ENCODE data around the gene PSME2.

Gene PSME2

DNA sequence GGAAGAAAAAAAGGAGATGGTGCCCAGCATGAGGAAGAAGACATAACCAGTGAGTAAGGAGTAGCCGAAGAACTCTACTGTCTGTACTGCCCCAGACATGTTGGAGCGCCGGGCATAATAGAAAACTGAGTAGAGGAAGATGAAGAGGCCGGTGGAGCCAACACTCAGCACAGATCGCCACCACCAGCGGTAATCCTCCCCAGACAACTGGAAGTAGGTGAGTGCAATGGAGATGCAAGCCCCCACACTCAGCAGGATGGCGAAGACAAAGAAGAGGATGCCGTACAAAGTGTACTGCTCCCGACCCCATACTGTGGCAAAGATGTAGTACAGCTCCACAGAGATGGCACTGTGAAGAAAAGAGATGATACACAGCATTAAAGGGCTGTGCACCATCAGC lies 43.0 kb upstream of the PSME2 start:
- Histone ChIP-seq H3K27ac (replicated peaks) (0 out of 2 replicates have a peak overlapping the region, but pooled peaks have one; percentile 79), H3K27me3 (ENCODE audit: insufficient read depth, poor library complexity, severe bottlenecking) (no peaks in the 10 kb centered on the region), H3K4me3 (replicated peaks; ENCODE audit: insufficient read depth, low read length) (no peak overlapping the region)
- no peak for DNase-seq (ENCODE audit: low read depth in 1 of 2, low spot score in 1 of 2)
- TF ChIP-seq GABPA (IDR thresholded peaks at IDR 0.05; ENCODE audit: low read depth) (no peak), SPI1 (IDR thresholded peaks at IDR 0.05; ENCODE audit: borderline replicate concordance, low read depth) (no peak), POLR2AphosphoS5 (IDR thresholded peaks at IDR 0.05; ENCODE audit: low read depth) (no peak)
- TF ChIP-seq, protein P1, sequence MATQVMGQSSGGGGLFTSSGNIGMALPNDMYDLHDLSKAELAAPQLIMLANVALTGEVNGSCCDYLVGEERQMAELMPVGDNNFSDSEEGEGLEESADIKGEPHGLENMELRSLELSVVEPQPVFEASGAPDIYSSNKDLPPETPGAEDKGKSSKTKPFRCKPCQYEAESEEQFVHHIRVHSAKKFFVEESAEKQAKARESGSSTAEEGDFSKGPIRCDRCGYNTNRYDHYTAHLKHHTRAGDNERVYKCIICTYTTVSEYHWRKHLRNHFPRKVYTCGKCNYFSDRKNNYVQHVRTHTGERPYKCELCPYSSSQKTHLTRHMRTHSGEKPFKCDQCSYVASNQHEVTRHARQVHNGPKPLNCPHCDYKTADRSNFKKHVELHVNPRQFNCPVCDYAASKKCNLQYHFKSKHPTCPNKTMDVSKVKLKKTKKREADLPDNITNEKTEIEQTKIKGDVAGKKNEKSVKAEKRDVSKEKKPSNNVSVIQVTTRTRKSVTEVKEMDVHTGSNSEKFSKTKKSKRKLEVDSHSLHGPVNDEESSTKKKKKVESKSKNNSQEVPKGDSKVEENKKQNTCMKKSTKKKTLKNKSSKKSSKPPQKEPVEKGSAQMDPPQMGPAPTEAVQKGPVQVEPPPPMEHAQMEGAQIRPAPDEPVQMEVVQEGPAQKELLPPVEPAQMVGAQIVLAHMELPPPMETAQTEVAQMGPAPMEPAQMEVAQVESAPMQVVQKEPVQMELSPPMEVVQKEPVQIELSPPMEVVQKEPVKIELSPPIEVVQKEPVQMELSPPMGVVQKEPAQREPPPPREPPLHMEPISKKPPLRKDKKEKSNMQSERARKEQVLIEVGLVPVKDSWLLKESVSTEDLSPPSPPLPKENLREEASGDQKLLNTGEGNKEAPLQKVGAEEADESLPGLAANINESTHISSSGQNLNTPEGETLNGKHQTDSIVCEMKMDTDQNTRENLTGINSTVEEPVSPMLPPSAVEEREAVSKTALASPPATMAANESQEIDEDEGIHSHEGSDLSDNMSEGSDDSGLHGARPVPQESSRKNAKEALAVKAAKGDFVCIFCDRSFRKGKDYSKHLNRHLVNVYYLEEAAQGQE (IDR thresholded peaks at IDR 0.05; ENCODE audit: insufficient replicate concordance, low read depth): no peak
- TF ChIP-seq, protein P2, sequence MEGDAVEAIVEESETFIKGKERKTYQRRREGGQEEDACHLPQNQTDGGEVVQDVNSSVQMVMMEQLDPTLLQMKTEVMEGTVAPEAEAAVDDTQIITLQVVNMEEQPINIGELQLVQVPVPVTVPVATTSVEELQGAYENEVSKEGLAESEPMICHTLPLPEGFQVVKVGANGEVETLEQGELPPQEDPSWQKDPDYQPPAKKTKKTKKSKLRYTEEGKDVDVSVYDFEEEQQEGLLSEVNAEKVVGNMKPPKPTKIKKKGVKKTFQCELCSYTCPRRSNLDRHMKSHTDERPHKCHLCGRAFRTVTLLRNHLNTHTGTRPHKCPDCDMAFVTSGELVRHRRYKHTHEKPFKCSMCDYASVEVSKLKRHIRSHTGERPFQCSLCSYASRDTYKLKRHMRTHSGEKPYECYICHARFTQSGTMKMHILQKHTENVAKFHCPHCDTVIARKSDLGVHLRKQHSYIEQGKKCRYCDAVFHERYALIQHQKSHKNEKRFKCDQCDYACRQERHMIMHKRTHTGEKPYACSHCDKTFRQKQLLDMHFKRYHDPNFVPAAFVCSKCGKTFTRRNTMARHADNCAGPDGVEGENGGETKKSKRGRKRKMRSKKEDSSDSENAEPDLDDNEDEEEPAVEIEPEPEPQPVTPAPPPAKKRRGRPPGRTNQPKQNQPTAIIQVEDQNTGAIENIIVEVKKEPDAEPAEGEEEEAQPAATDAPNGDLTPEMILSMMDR (IDR thresholded peaks at IDR 0.05; ENCODE audit: insufficient read depth, low read length): no peak

DNA sequence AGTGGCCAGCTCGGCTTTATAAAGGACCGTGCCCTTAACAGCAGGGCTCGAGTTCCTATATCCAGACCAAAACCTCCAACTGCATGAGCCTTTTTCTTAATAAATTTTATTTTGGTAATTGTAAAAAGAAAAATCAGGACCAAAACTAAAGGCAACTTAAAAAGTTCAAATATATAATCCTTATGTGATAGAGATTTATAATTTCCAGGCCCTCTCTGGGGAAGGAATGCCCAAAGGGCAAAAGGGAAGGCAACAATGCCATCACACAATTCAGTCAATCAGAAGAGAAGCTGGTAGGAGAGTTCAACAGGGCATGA lies 42.6 kb upstream of the PSME2 start:
- no peak for DNase-seq (ENCODE audit: low read depth in 1 of 2, low spot score in 1 of 2)
- no peaks in the 10 kb centered on the region for H3K27me3 ChIP-seq (ENCODE audit: insufficient read depth, poor library complexity, severe bottlenecking)
- TF ChIP-seq, protein P2 (IDR thresholded peaks at IDR 0.05; ENCODE audit: insufficient read depth, low read length): no peak
- TF ChIP-seq, protein P1 (IDR thresholded peaks at IDR 0.05; ENCODE audit: insufficient replicate concordance, low read depth): no peak
- TF ChIP-seq POLR2AphosphoS5 (IDR thresholded peaks at IDR 0.05; ENCODE audit: low read depth) (no peak), SPI1 (IDR thresholded peaks at IDR 0.05; ENCODE audit: borderline replicate concordance, low read depth) (no peak), GABPA (IDR thresholded peaks at IDR 0.05; ENCODE audit: low read depth) (no peak)
- H3K27ac ChIP-seq (replicated peaks): peak overlapping the region; percentile 79; the same call in 1 of the 2 replicates
- H3K4me3 ChIP-seq (replicated peaks; ENCODE audit: insufficient read depth, low read length): peak overlapping the region; percentile 88

GRCh38 chr14:24188251-24189058 lies 42.0 kb upstream of the PSME2 start, which contains the start of gene IPO4:
Gene IPO4 (minus strand): TSS chr14:24188816. CDS start chr14:24188787, 29 bp downstream.
- no peaks in the 10 kb centered on the region for H3K27me3 ChIP-seq (ENCODE audit: insufficient read depth, poor library complexity, severe bottlenecking)
- H3K27ac ChIP-seq (replicated peaks): peak within 1 kb of the TSS; percentile 79
- TF ChIP-seq, protein P2 (IDR thresholded peaks at IDR 0.05; ENCODE audit: insufficient read depth, low read length): no peak
- TF ChIP-seq GABPA (IDR thresholded peaks at IDR 0.05; ENCODE audit: low read depth) (peak; percentile 100), SPI1 (IDR thresholded peaks at IDR 0.05; ENCODE audit: borderline replicate concordance, low read depth) (peak; percentile 58; the same call in 1 of the 2 replicates), POLR2AphosphoS5 (IDR thresholded peaks at IDR 0.05; ENCODE audit: low read depth) (peak; percentile 82; the same call in 1 of the 2 replicates)
- TF ChIP-seq, protein P1 (IDR thresholded peaks at IDR 0.05; ENCODE audit: insufficient replicate concordance, low read depth): peak; percentile 37
- peak; percentile 94 to 98 for DNase-seq (ENCODE audit: low read depth in 1 of 2, low spot score in 1 of 2)
- H3K4me3 ChIP-seq (replicated peaks; ENCODE audit: insufficient read depth, low read length): peak within 1 kb of the TSS; percentile 88
